ENCODE measurements around the gene PEX16.

PEX16 gene

DNA sequence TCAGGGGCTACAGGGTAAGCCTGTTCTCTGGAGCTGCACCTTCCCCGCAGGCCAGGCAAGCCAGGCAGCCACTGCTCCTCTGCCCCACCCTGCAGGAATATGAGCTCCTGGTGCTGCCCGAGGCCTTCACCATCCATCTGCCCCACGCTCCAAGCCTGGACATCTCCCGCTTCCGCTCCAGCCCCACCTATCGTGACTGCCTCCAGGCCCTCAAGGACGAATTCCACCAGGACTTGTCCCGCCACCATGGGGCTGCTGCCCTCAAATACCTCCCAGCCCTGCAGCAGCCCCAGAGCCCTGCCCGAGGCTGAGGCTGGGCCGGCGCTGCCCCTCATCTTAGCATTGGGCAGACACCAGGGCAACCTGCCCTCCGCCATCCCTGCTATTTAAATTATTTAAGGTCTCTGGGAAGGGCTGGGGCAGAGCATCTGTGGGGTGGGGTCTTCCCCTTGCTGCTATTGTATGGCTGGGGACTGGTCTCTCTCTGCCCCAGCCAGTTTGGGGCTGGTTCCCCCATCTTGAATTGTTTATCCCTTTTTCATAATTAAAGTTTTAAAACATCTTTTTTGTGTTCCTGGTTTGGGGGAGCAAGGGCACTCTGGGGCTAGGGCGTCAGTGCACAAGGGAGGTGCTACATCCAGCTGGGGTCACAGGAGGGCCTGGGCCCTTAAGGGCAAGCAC is 11.0 kb upstream of the PEX16 start:
- TF ChIP-seq TAF1 (IDR thresholded peaks at IDR 0.05; ENCODE audit: borderline replicate concordance, insufficient read depth, low read length) (no peak), POLR2AphosphoS5 (IDR thresholded peaks at IDR 0.05; ENCODE audit: low read depth, low read length) (no peak)

DNA sequence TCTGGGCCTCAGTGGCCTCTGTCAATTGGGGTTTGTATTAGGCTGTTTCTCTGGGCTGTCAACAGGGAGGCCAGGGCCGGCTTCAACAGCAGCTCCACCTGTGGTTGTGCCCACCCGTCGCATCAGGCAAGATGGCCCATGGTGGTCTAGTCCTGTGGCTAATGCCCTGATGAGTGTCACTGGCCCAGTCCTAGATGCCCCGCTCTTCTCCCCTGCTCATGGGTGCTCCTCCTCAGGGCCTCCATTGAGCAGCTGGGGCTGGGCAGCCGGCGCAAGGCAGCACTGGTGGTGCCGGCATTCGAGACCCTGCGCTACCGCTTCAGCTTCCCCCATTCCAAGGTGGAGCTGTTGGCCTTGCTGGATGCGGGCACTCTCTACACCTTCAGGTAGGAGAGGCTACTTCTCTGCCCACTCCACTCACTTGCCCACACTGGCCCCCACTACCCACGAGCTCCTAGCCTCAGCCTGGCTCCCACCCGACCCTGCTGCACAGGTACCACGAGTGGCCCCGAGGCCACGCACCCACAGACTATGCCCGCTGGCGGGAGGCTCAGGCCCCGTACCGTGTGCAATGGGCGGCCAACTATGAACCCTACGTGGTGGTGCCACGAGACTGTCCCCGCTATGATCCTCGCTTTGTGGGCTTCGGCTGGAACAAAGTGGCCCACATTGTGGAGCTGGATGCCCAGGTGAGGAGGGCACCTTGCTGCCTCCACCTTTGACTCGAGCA is 10.2 kb upstream of the PEX16 start:
- no peak for TF ChIP-seq TAF1 (IDR thresholded peaks at IDR 0.05; ENCODE audit: borderline replicate concordance, insufficient read depth, low read length)

GRCh38 chr11:45927332-45927683 is 9.6 kb upstream of the PEX16 start:
- TF ChIP-seq POLR2AphosphoS5 (IDR thresholded peaks at IDR 0.05; ENCODE audit: low read depth, low read length) (no peak), TAF1 (IDR thresholded peaks at IDR 0.05; ENCODE audit: borderline replicate concordance, insufficient read depth, low read length) (no peak), FOXP2 (optimal IDR thresholded peaks at IDR 0.05; ENCODE audit: borderline replicate concordance, extremely low read depth, extremely low read length, insufficient read depth) (no peak)

DNA sequence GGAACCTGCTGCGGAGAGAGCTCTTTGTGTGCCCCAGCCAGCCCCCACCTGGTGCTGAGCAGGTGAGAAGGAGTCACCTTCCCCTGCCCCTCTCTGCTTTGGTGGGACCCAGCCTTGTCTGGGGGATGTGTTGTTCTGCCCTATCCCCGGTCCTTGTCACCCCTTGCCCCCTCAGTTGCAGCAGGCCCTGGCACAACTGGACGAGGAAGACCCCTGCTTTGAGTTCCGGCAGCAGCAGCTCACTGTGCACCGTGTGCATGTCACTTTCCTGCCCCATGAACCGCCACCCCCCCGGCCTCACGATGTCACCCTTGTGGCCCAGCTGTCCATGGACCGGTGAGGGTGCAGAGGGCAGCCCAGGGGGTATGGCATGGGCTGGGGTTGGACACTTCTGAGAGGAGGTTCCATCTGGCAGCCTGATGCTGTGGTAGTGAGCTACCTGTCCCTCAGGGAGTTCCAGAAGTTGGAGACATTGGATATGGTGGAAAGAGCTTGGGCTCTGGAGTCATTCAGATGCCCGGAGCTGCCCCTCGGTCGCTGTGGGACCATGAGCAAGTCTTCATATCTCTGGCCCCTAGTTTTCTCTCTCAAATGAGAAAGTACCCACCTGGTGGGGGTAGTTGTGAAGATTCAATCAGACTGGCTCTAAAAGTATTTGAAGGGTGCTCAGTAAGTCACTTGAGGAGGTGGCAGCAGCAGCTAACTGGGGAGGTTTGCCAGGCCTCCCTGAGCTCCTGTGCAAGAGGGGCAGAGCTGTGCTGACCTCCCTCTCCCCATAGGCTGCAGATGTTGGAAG is 9.1 kb upstream of the PEX16 start:
- TF ChIP-seq FOXP2 (optimal IDR thresholded peaks at IDR 0.05; ENCODE audit: borderline replicate concordance, extremely low read depth, extremely low read length, insufficient read depth) (no peak), SIN3A (IDR thresholded peaks at IDR 0.05; ENCODE audit: borderline replicate concordance, insufficient read depth, low read length) (no peak), POLR2AphosphoS5 (IDR thresholded peaks at IDR 0.05; ENCODE audit: low read depth, low read length) (no peak), TAF1 (IDR thresholded peaks at IDR 0.05; ENCODE audit: borderline replicate concordance, insufficient read depth, low read length) (no peak)
- TF ChIP-seq, protein P1, sequence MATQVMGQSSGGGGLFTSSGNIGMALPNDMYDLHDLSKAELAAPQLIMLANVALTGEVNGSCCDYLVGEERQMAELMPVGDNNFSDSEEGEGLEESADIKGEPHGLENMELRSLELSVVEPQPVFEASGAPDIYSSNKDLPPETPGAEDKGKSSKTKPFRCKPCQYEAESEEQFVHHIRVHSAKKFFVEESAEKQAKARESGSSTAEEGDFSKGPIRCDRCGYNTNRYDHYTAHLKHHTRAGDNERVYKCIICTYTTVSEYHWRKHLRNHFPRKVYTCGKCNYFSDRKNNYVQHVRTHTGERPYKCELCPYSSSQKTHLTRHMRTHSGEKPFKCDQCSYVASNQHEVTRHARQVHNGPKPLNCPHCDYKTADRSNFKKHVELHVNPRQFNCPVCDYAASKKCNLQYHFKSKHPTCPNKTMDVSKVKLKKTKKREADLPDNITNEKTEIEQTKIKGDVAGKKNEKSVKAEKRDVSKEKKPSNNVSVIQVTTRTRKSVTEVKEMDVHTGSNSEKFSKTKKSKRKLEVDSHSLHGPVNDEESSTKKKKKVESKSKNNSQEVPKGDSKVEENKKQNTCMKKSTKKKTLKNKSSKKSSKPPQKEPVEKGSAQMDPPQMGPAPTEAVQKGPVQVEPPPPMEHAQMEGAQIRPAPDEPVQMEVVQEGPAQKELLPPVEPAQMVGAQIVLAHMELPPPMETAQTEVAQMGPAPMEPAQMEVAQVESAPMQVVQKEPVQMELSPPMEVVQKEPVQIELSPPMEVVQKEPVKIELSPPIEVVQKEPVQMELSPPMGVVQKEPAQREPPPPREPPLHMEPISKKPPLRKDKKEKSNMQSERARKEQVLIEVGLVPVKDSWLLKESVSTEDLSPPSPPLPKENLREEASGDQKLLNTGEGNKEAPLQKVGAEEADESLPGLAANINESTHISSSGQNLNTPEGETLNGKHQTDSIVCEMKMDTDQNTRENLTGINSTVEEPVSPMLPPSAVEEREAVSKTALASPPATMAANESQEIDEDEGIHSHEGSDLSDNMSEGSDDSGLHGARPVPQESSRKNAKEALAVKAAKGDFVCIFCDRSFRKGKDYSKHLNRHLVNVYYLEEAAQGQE (IDR thresholded peaks at IDR 0.05; ENCODE audit: insufficient read depth in 1 of 2, low read depth in 2 of 2, low read length in 2 of 2) = no peak

DNA sequence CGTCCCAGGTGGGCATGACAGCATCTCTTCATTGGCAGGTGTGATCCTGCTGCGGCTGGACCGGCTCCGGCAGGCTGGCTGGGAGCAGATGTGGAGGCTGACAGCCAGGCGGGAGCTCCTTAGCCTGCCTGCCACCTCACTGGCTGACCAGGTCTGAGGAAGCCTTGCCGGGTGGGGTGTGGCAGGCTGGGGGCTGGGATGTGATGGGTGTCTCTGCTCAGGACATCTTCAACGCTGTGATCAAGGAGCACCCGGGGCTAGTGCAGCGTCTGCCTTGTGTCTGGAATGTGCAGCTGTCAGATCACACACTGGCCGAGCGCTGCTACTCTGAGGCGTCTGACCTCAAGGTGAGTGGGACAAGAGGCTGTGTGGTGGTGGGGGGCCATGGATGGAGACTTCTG is 8.3 kb upstream of the PEX16 start:
- TF ChIP-seq, protein P1 (IDR thresholded peaks at IDR 0.05; ENCODE audit: insufficient read depth in 1 of 2, low read depth in 2 of 2, low read length in 2 of 2) = no peak
- no peak for TF ChIP-seq FOXP2 (optimal IDR thresholded peaks at IDR 0.05; ENCODE audit: borderline replicate concordance, extremely low read depth, extremely low read length, insufficient read depth)
- TF ChIP-seq POLR2AphosphoS5 (IDR thresholded peaks at IDR 0.05; ENCODE audit: low read depth, low read length) = no peak
- TF ChIP-seq SIN3A (IDR thresholded peaks at IDR 0.05; ENCODE audit: borderline replicate concordance, insufficient read depth, low read length) = no peak
- no peak for TF ChIP-seq TAF1 (IDR thresholded peaks at IDR 0.05; ENCODE audit: borderline replicate concordance, insufficient read depth, low read length)

- TF ChIP-seq, protein P1 (IDR thresholded peaks at IDR 0.05; ENCODE audit: insufficient read depth in 1 of 2, low read depth in 2 of 2, low read length in 2 of 2) = no peak
- TF ChIP-seq SIN3A (IDR thresholded peaks at IDR 0.05; ENCODE audit: borderline replicate concordance, insufficient read depth, low read length) (no peak), FOXP2 (optimal IDR thresholded peaks at IDR 0.05; ENCODE audit: borderline replicate concordance, extremely low read depth, extremely low read length, insufficient read depth) (no peak), TAF1 (IDR thresholded peaks at IDR 0.05; ENCODE audit: borderline replicate concordance, insufficient read depth, low read length) (no peak)
Observed at GRCh38 chr11:45925550-45925949, 7.9 kb upstream of the PEX16 start.
